ENCODE measurements around the gene PLXNA1. TPM values are rescaled to one million over a fixed set of nuclear protein-coding genes. Genes with fewer than 3 reads are reported as not detected.

PLXNA1 gene
- total RNA-seq, 2 donors from 2014 or later = 7.1 to 9.3 TPM

- H3K36me3 Mint-ChIP-seq (ENCODE audit: low read depth) = no peaks in the 10 kb centered on the region
- ATAC-seq (replicated peaks) = no peak
- H3K9me3 Mint-ChIP-seq = no peaks in the 10 kb centered on the region
- peaks cover 7% of the 10 kb centered on the region for H3K4me1 Mint-ChIP-seq
- no peak overlapping the region for H3K27ac Mint-ChIP-seq
- no peaks in the 10 kb centered on the region for H3K27me3 Mint-ChIP-seq
- no peak overlapping the region for H3K4me3 Mint-ChIP-seq
Observed at GRCh38 chr3:126945891-126946290, 37.0 kb upstream of the PLXNA1 start.

DNA sequence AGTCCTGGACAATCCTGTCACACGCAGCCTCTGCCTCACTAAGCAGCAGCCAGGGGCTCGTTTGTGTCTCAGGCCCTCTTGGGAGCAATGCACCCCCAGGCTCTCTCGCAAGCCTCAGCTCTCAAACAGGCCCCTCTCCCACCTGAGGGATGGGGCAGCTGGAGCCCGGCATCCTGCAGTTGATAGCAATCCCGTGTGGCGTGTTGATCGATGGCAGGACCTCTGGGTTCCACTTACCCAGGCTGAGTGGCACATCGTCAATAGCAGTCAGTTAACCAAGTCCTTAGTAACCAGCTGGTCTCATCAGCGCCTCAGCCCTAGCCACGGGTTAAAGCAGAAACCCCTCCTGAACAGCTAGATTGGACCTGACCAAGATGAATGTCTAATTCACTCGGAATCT, 36.5 kb upstream of the PLXNA1 start:
- H3K27ac Mint-ChIP-seq = no peak overlapping the region
- no peak overlapping the region for H3K4me3 Mint-ChIP-seq

DNA sequence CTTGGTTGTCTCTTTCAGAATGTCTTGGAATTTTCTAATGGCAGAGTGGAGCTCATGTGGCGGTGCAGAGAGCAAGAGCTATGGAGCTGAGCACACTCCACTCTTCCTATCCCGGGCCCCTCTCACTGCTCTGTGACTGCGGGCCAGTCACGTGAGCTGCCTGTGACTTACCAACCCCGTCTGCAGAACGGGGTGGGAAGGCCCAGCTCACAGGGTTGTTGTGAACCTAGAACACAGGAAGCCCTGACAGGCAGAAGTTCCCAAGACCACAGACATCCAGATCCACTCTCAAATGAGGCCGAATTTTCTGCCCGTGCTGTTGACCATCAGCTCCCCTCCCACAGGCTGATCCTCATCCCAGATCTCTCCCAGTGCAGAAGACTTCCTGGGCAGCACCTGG, 35.5 kb upstream of the PLXNA1 start:
- Mint-ChIP-seq H3K36me3 (ENCODE audit: low read depth) (no peaks in the 10 kb centered on the region), H3K9me3 (no peaks in the 10 kb centered on the region), H3K4me3 (no peak overlapping the region), H3K27me3 (no peaks in the 10 kb centered on the region), H3K4me1 (peaks cover 7% of the 10 kb centered on the region), H3K27ac (no peak overlapping the region)
- ATAC-seq (replicated peaks) = no peak

More for the DNA sequence above, 36.5 kb upstream of the PLXNA1 start:
- H3K27me3 Mint-ChIP-seq = no peaks in the 10 kb centered on the region
- no peaks in the 10 kb centered on the region for H3K9me3 Mint-ChIP-seq
- H3K4me1 Mint-ChIP-seq = peaks cover 7% of the 10 kb centered on the region
- ATAC-seq (replicated peaks) = no peak
- no peaks in the 10 kb centered on the region for H3K36me3 Mint-ChIP-seq (ENCODE audit: low read depth)

DNA sequence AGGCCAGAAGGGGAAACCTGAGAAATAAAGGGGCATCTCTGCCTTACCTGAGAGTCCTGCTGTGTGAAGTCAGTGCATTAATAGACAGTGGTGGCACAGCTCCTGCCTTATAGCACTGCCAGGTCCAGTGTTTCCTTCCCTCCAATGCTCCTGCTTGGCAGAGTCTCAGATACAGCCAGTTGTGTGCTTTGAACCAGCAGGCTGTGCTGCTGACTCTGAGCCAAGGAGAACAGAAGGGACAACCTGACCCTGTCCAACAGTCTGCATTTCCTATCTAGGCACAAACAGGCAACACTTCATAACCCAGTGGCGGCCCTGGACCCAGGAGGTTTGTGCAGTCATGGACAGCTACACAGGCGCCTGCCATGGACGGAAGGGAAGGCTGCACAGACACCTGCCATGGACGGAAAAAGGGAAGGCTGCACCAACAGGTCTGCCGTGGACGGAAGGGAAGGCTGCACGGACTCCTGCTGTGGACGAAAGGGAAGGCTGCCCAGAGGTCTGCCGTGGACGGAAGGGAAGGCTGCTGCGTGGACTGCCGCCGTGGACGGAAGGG, 33.9 kb upstream of the PLXNA1 start:
- H3K27ac Mint-ChIP-seq = no peak overlapping the region
- H3K4me3 Mint-ChIP-seq = no peak overlapping the region
- ATAC-seq (replicated peaks) = no peak
- H3K4me1 Mint-ChIP-seq = peaks cover 7% of the 10 kb centered on the region
- H3K27me3 Mint-ChIP-seq = no peaks in the 10 kb centered on the region
- H3K9me3 Mint-ChIP-seq = no peaks in the 10 kb centered on the region
- H3K36me3 Mint-ChIP-seq (ENCODE audit: low read depth) = no peaks in the 10 kb centered on the region

- Mint-ChIP-seq H3K4me3 (no peak overlapping the region), H3K9me3 (no peaks in the 10 kb centered on the region), H3K27ac (no peak overlapping the region), H3K27me3 (no peaks in the 10 kb centered on the region), H3K4me1 (no peaks in the 10 kb centered on the region), H3K36me3 (ENCODE audit: low read depth) (no peaks in the 10 kb centered on the region)
- no peak for ATAC-seq (replicated peaks)
Observed at GRCh38 chr3:126951561-126951960, 31.4 kb upstream of the PLXNA1 start.

DNA sequence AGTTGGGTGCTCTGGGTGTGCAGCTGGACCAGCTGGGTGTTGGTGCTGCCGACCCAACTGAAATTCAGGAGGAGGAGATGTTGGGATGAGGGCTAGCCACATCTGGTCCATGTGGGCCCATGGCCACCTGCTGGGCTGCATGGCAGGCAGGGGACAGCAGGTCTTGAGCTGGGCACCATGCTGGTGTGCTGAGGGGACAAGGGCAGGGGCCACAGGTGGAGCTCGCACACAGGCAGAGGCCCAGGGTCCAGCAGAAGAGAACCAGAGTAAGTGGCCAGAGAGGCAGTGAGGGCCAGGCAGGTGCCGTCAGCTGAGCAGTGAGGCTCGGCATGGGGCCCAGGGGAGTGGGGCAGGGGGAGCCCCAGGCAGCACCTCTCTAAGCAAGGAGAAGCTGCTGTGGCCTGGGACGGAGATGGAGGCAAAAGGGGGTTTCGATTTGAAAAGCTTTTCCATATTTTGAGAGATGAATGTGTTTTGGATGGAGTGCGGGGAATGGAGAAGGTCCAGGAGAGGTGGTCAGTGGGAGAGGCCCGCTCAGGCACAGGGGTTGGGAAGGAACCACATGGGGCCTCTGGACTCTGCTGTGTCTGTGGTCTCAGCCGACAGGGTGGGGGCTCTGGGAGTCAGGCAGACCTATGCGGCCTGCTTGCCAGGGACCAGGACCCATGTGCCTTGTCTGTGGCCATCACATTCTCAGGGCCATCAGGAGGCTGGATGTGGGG, 30.5 kb upstream of the PLXNA1 start:
- H3K27ac Mint-ChIP-seq = no peak overlapping the region
- H3K36me3 Mint-ChIP-seq (ENCODE audit: low read depth) = no peaks in the 10 kb centered on the region
- no peak for ATAC-seq (replicated peaks)
- no peak overlapping the region for H3K4me3 Mint-ChIP-seq
- no peaks in the 10 kb centered on the region for H3K9me3 Mint-ChIP-seq
- H3K27me3 Mint-ChIP-seq = no peaks in the 10 kb centered on the region
- no peaks in the 10 kb centered on the region for H3K4me1 Mint-ChIP-seq

DNA sequence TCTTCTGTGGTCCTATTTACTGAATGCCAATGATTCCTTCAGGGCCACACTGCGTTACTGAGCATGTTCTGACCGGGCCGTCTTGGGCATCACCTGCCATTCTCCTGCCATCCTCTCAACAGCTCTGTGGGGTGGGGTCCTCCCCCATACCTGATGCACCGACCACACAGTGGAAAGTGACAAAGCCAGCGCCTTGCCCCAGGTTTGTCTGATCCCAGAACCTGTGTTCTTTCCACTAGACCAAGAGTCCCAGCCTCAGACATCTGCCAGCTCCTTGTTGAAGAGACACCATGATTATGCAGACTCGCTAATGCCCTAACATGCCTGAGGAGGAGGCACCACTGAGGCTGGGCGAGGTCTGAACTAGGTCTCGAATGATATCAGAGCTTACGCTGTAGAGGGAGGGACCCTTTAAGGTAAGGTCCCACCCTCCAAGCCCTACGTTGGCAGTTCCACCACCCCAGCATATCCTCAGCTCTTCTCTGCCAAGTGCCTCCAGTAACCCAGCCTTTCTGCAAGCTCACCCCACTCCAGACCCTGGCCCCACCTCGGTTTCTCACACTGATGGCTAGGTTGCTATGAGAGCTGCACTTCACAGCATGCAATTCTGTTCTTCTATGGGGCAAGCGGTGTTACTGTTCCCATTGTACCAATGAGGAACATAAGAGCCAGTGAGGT, 29.8 kb upstream of the PLXNA1 start:
- H3K9me3 Mint-ChIP-seq = no peaks in the 10 kb centered on the region
- no peaks in the 10 kb centered on the region for H3K27me3 Mint-ChIP-seq
- ATAC-seq (replicated peaks) = no peak
- H3K36me3 Mint-ChIP-seq (ENCODE audit: low read depth) = no peaks in the 10 kb centered on the region
- H3K4me3 Mint-ChIP-seq = no peak overlapping the region
- H3K27ac Mint-ChIP-seq = no peak overlapping the region
- H3K4me1 Mint-ChIP-seq = no peaks in the 10 kb centered on the region

DNA sequence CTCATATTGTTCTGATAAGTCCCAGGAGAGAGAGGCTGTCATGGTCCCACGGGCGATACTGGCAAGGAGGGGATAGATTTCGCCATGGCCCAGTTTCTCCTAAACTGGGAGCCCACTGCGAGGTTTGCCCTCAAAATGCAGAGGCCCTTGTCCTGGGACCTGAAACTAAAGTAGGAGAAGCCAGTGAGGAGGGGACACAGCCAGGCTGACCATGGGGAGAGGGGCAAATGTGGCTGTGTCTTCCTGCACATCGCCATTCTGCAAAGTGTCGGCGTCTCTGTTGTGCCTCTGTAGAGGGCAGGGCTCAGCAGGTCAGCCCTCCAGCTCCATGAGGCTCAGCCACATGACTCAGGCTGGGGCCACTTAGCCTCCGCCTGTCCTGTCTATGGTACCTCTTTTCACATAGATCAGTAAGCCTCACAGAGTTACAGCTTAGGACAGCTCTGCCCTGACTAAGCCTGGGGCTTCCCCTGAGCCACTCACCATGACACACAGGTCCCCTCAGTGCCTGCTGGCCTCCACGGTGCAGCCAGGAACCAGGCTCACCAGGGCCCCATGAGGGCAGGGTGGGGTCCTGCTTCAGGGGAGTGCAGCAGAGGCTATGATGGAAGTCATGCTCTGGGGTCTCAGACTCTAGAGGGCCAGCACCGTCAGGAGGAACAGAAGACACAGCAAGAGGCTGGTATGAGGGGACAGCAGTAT, 28.6 kb upstream of the PLXNA1 start:
- ATAC-seq (replicated peaks) = peak; percentile 95
- no peak overlapping the region for H3K4me3 Mint-ChIP-seq
- H3K27ac Mint-ChIP-seq = no peak overlapping the region
- no peaks in the 10 kb centered on the region for H3K36me3 Mint-ChIP-seq (ENCODE audit: low read depth)
- H3K4me1 Mint-ChIP-seq = no peaks in the 10 kb centered on the region
- H3K9me3 Mint-ChIP-seq = no peaks in the 10 kb centered on the region
- no peaks in the 10 kb centered on the region for H3K27me3 Mint-ChIP-seq

DNA sequence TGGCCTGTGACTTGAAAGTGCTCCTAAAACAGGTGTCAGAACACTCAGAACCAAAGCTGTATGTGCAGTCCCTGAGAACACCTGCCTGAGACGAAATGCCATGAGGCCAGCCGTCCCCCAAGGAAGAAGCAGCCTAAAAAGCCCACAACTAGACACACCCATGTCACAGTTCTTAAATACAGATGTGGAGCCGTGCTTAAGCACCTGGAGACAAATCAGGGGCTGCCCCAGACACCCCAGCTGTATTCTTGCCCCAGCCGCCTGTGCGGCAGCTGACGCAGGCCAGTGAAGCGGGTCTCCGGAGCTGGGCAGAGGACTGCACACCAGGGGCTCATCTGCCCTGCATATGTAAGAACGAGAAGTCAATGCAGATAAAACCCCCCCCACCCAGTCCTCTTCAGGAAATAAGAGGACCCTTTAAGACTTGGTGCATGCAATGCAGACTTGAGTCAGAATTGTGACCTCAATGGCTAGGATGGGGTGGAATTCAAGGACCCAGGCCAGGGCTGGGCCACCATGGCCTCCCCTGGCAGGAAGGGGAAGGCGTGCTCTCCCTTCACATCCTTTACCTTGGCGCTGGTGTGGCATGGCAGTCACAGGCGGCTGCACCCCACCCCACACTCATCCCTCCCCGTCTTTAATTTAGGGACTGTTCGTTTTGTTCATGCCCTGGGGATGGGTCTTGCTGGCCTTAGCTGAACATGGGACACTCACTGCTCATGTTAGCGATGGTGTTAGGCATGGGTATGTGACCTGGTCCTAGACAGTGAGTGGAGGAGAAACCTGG, 27.7 kb upstream of the PLXNA1 start:
- H3K27me3 Mint-ChIP-seq = no peaks in the 10 kb centered on the region
- no peak for ATAC-seq (replicated peaks)
- no peak overlapping the region for H3K27ac Mint-ChIP-seq
- H3K36me3 Mint-ChIP-seq (ENCODE audit: low read depth) = no peaks in the 10 kb centered on the region
- no peaks in the 10 kb centered on the region for H3K4me1 Mint-ChIP-seq
- H3K9me3 Mint-ChIP-seq = no peaks in the 10 kb centered on the region
- no peak overlapping the region for H3K4me3 Mint-ChIP-seq

GRCh38 chr3:126956361-126956760, 26.6 kb upstream of the PLXNA1 start:
- Mint-ChIP-seq H3K4me1 (no peaks in the 10 kb centered on the region), H3K9me3 (no peaks in the 10 kb centered on the region), H3K4me3 (no peak overlapping the region), H3K36me3 (ENCODE audit: low read depth) (no peaks in the 10 kb centered on the region), H3K27ac (no peak overlapping the region), H3K27me3 (no peaks in the 10 kb centered on the region)
- no peak for ATAC-seq (replicated peaks)

DNA sequence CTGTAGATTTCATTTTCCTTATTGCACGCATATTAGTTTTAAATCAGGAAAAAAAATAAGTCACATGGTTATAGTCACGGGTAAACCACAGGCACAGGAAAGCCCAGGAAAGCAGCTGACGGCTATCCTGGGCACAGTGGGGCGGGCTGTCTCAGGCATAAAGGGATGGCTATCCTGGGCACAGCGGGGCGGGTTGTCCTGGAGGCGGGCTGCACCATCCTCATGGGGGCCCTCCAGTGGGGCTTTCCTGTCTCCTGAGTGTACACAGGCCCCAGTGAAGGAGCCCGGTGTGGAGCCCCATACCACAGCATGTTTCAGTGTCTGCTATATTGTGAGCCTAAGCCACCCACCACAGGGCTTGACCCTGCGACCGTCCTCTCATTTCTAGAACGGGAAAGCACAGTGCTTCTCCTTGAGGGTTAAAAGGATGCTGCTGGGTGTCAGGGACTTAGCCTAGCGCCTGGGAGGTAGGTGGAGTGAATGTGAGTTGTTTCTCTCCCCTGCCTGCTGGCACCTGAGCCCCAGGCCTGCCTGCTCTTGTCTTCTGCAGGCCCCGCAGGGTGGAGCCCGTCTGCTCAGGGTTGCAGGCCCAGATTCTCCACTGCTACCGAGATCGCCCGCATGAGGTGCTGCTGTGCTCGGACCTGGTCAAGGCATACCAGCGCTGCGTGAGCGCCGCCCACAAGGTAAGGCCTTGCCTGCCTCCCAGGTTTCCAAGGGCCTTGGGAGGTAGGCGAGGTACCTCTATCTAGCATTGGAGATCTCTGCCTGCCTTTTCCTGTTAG, 25.9 kb upstream of the PLXNA1 start:
- Mint-ChIP-seq H3K4me1 (no peaks in the 10 kb centered on the region), H3K9me3 (no peaks in the 10 kb centered on the region), H3K4me3 (no peak overlapping the region), H3K27ac (no peak overlapping the region), H3K36me3 (ENCODE audit: low read depth) (no peaks in the 10 kb centered on the region), H3K27me3 (no peaks in the 10 kb centered on the region)
- no peak for ATAC-seq (replicated peaks)

GRCh38 chr3:126957776-126958637, 24.9 kb upstream of the PLXNA1 start:
- Mint-ChIP-seq H3K36me3 (ENCODE audit: low read depth) (no peaks in the 10 kb centered on the region), H3K4me3 (no peak overlapping the region), H3K27me3 (no peaks in the 10 kb centered on the region), H3K27ac (no peak overlapping the region), H3K9me3 (no peaks in the 10 kb centered on the region), H3K4me1 (no peaks in the 10 kb centered on the region)
- no peak for ATAC-seq (replicated peaks)

DNA sequence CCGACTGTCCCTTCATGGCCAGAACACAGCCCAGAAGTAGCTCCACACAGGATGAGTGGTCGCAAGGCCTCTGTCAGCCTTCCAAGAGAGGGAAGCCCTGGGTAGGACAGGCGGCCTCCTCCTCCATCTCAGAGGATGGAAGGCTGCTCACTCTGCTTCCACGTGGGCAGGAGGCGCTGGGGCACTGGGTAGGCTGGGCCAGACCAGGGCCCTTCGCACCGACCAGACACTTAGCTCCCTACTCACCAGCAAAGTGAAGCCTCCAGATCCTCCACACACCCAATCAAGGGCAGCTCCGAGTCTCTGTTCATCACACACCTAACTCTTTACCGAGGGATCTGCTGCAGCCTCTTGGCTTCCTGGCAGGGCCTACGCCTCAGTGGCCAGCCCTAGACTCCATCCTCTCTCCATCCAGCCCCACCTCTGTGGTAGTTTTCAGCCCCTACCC, 24.3 kb upstream of the PLXNA1 start:
- H3K36me3 Mint-ChIP-seq (ENCODE audit: low read depth) = no peaks in the 10 kb centered on the region
- peak overlapping the region; percentile 28 for H3K27ac Mint-ChIP-seq
- ATAC-seq (replicated peaks) = no peak
- no peaks in the 10 kb centered on the region for H3K27me3 Mint-ChIP-seq
- H3K4me1 Mint-ChIP-seq = no peaks in the 10 kb centered on the region
- H3K4me3 Mint-ChIP-seq = no peak overlapping the region
- no peaks in the 10 kb centered on the region for H3K9me3 Mint-ChIP-seq
